GDM1 (cell line): Measurements from ENCODE around the gene COBLL1.

Experiments
- DNase-seq: peaks from one replicate; lab custom pipeline; 2025; lab: John Stamatoyannopoulos, UW

Gene COBLL1

DNA sequence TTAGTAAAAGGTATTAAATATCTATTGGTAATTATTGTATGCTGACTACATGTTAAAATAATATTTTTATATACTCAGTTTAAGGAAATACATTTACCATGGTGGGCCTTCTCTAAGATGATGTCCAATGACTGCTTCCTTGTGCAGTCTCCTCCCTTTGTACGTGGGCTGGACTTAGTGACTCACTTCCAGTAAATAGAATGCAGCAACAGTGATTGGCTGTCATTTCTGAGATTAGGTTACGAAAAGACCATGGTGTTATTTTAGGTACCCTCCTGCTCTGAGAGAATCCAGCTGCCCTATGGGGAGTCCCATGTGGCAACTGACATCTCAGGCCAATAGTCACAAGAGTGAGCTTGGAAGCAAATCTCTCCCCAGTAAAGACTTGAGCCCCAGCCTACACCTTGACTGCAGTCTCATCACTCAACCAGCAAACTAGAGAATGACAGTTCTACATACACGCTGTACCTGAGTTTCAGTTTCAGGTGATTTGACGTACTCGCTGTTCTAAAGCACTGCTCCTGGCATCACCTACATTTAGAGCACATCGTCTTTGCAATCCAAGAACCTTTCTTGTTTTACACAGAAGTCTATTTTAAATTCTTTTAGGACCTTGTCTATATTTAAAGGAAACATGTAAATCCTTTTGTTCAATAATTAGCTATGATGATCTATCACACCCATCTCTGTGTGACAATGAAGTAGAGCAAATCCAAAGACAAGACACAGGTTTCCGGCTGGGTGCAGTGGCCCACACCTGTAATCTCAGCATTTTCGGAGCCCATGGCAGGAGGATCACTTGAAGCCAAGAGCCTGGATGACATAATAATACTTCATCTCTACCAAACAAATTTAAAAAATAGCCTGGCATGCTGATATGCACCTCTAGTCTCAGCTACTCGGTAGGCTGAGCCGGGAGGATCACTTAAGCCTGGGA lies 87.2 kb downstream of the COBLL1 start:
- no peak for DNase-seq

DNA sequence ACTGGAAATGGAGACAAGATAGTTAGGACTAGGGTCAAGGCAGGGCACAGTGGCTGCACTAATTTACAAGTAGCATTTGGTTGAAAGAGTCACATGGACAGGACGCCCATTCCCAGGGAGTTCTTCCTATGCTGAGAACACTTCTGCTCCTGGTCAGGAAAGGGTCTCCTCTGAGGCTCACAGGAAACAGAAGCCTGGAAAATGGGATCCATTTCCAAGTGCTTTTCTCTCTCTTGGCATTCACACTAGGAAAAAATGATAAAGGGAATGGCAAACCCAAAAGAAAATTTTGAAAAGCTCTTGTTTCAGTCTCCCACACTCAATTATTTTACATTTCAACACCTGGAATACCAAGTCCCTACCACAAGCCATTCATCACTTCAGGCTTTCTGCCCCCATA lies 88.7 kb downstream of the COBLL1 start:
- no peak for DNase-seq

DNA sequence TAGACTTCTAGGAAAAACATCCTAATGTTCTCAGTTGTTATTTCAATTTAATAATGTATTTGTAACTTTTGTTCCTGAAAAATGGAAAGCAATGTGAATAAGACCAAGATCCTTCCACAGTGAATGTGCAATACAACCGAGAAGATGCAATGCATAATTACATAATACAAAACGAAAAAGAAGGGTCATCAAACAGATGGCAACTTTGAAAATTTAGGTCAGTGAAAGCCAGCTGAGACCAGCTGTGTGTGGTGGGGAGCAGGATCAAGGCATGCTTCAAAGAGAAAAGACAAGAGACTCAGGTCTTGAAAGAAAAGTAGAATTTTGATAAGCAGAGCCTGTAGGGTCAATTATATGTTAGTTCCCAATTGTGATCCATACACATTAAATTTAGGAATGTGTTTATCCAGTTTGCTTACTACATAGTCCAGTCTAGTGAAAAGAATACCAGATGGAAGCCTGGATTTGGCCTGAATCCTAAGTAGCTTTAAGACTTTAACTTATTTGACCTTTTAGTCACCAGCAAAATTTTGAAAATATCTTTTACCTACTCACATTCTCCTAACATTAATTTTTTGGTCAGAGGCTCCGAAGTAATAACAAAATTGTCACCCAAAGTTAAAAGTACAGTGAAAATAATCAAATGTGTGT lies 93.7 kb downstream of the COBLL1 start:
- DNase-seq, result no peak

DNA sequence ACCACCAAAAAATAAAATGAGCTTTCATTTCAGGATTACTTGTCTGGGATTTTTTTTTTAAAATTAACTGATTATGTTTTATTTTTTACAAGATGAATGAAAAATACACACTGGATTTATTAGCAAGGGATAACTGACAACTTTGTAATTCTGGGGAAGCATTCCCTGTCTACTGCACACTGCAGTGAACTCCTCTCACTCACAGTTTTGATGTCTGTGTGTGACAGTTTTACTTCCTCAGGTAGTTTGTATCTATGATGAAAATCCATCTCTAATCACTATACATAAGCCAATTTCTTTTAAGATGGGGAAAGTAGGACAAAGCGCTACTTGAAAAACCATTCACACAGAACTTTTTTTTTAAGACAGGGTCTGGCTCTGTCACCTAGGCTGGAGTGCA lies 94.5 kb downstream of the COBLL1 start:
- DNase-seq, result no peak

DNA sequence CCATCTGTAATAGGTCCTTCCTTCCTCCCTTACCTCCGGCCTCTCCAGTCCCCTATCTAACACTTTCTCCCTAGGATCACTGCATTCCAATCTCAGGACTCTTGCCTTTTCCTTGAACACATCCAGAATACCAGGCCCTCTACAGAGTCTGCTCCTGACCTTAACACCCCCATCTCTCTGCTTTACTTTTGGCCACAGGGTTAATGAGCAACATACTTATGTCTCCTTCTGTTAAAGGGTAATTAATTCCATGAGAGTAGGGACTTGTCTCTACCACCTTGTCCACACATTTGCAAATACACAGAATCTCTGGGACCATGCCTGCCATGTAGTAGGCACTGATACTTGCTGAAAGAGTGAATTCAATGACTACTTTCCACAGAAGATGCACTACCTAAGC lies 94.9 kb downstream of the COBLL1 start:
- no peak for DNase-seq

DNA sequence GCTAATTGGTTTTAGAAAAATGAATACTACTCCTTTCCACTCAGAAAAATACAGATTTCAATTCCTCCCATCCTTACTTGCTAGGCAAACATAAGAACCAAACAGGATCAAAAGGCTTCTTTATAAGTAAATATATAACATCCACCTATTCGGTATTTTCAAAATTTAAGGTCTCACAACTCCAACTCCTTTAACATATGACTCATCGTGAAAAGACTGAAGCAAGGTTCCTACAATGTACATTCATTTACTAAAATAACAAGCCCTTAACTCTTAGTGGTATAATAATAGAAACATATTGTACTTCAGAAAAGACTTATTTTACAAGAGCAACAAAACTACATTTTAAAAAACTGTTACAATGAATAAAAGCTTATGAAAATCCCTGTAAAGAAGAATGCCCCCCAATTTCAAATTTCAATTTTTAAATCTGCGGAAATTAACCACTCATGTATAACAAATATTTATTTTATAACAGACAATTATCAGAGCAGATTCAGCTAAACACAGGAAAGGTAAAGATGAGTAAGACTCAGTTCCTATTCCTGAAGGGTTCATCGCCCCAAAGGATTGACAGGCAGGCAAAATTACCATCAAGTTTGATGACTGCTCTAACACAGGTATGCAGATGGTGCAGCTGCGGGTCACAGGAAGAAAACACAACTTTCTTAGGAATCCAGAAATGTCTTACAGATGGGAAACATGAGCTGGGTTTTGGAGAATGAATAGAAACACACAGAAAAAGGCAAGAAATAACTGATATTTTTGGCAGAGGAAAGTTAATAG lies 96.4 kb downstream of the COBLL1 start:
- DNase-seq, result no peak

DNA sequence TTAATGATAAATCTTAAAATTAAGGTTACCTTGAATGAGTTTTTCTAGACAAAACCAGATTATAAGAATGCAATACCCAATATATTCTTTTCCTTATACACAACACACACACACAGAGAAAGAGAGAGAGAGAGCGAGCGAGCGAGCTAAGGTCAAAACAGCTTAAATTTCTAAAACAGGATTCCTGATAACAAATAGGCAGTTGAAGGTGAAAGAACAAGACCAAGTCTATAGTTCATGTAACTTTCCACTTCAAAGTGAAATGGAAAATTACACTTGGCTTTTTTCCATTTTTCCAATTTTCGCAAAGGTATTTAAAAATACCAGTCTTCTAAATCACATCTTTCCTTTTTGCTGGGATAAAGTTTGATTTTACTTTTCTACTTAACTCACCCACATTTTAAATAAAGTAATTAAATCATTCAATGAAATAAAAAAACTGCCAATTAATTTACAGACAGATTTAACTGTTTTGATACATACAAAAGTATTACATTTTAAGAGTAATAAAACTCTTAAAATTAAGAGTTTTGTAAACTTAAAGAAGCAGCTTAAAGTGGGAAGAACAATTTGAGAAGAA lies 98.8 kb downstream of the COBLL1 start:
- DNase-seq, result no peak

DNA sequence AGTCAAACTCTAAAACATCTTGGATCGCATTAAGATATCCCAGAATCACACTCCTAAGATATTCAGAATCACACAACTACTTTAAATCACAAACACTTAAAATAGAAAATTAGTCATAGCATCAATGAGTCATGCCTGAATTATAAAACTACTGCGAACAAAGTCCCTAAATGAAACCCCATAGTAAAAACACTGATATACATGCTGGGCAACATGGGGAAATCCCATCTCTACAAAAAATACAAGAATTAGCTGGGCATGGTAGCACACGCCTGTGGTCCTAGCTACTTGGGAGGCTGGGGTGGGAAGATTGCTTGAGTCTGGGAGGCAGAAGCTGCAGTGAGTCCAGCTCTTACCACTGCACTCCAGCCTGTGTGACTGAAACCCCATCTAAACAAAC lies 101.7 kb downstream of the COBLL1 start:
- DNase-seq, result no peak

DNA sequence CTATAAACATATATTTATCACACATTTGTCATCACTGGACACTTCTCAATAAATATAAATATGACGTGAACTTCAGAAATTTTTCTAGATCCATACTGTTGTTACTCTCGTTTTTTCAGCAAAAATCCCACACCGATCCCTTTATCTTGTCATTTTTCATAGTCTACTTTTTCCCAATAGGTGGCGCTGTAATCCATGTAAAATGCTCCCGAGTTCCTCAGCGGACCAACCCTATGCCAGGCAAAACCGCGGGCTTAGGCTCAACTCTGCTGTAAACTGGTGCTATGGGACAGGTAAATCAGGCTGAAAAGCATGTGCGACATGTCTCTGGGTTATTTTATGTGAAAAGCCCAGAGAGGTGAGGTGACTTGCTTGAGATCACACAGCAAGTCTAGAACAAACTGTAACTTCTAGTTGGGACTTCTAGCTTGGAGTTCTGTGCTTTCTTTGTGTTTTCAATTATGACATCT lies 104.0 kb downstream of the COBLL1 start:
- peak; percentile 47 for DNase-seq

DNA sequence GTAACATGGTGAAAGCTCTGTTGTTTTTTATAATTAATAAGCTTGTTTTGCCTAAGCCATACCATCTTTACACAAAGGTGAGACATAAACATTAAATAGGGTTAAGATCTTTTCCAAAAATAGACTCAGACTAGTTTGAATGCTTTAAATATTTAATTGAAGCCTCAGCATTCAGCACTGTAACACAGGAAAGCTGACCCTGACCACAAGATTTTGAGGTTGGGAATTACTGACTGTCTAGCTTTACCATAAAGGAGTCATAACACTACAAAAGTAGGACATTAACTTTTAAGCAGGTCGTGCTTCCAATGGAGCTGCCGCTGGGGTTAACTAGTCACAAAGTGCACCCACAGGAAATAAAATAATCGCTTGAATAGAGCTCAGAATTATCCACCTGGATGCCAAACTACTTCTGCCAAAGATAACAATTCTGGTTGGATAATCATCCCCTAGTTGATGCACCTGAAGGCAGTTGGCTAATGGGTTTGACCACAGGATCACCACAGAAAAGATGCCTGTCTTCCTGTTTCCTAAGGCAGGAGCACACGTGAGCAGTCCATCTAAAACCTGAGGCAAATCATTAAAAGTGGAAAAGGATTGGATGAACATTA lies 106.2 kb downstream of the COBLL1 start:
- DNase-seq, result no peak

DNA sequence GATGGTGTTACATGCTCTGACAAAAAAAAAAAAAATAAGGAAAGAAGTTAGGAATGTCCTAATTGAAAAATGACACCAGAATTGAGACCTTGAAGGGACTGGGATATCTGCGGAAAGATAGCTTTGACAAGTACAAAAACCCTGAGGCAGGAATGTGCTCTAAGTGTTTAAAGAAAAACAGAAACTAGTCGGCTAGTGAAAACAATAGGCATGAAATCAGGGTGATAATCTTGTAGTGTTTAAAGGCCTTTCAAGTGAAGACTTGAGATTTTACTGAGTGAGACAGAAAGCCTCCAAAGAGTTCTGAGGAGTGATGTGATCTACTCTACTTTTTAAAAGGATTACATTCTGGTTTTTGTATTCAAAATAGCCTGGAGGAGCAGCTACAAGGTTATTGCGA lies 107.4 kb downstream of the COBLL1 start:
- DNase-seq, result no peak

DNA sequence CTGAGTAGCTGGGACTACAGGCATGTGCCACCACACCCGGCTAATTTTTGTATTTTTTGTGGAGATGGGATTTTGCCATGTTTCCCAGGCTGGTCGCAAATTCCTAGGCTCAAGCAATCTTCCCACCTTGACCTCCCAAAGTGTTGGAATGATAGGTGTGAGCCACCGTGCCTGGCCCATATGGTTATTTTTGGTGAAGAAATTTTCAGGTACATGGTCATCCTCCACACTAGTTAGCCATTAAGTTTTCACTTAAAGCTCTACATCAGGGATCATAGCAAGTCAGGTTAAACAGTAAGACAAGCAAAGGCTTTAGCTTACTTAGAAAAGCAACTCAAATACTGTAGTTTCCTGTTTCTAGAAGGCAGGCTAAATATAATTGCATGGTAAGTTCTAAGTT lies 116.1 kb downstream of the COBLL1 start:
- no peak for DNase-seq

DNA sequence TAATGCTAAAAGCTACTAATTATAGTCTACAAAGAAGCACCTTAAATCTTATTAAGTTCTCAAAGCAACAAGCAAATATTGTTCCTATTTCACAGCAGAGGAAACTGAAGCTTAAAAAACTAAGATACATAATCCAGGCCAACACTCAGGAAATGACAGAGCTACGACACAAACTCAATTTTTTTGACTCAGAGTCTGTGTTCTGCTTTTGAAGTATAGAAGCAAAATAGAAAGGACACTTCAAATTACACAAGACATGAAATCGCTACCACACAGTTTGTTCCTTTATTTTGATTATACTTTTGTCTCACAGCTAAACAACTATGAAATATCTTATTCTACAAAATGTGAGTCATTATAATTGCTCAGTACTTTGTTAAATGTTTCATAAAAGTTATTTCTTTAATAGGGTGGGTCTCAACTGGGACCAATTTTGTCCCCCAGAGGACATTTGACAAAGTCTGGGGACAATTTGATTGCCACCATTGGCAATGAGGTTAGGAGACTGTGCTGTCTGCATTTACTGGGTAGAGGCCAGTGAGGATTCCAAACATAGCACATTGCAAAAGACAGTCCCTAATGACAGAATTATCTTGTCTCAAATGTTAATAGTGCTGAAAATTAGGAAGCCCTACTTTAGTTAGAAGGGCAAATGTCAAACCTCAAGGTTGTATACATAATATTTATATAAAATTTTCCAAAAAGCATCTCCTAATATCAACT lies 118.8 kb downstream of the COBLL1 start:
- no peak for DNase-seq

DNA sequence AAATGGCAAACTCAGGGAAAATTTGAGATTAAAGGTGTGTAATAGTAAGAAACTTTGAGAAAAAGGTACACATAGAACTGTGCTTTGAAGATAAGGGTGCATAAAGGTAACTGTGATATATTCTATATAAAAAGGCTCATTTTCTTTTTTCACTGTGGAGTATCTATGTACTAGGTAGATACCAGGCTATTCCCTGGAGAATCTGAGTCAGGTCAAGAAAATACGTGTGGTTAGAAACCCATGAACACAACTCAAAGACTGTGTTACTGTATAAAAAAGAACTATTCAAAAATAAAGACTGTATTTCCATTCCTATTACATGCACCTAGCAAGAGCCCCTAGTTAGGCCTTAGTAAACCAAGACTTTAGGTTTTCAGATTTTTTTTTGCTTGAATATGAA lies 120.2 kb downstream of the COBLL1 start:
- no peak for DNase-seq

DNA sequence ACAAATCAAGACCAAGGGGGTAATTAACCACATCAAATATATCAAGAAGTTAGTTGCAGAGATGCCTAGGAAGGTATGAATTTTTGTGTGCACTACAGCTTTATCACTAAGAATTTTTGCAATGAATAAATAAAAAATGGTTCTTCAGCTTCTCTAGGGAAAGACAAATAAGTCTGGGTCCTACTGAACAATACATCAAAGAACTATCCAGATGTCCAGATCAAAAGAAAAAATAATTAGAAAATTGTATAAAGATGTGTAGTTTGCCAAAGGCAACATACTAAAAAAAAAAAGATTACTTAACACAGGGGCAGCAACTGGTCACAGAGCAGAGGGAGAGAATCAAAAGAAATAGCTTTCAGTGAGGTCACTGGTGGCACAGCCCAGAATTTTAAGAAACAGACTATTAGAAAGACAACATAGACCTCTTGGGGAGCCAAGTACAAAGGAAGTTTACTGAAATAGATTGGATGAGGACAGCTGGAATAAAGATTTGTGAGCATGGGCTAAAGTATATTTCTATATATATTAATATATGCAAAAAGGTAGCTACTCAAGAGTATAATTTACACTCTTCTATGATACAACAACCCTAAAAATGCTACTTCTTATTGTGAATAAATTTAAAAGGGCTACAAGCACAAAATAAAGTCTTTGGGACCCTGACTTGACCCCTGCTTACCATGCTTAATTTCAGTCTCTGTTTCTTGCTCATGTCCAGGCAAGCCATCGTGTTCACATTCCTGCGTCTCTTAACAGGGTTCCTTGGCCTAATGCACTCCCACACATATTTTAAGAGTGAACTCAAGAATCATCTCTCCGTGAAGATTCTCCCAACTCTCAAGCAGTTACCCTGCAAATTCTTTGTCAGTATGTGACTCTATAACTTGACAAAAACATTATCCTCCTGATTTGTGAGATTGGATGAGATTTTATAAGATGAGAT lies 121.4 kb downstream of the COBLL1 start:
- DNase-seq, result no peak

DNA sequence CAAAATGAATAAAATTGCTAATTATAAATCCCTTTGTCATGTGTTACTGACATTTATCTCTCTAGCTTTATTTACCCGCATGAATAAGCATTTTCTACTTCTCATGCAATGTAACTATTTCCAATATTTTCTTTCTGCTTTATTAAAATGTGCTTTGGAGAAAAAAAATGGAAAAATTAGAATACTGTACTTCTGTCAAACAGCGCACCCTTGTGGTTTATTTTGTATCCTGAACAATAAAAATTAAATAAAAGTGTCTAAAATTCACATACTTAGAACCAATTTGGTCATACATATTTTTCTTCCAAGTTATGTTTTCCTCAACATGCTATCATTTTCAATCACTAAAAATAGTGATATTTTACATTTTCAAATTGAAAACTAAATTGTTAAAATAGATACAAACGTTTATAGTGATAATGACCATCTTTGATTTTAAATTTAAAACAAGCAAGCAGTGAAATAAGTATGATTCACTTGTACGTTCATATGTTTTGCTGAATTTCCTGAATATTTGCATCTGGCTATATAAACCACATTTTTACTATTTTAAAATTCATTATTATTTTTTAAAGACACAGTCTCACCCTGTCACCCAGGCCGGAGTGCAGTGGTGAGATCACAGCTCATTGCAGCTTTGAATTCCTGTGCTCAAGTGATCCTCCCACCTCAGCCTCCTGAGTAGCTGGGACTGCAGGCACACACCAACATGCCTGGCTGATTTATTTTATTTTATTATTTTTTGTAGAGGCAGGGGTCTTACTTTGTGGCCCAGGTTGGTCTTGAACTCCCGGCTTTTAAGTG lies 124.4 kb downstream of the COBLL1 start:
- DNase-seq, result no peak

DNA sequence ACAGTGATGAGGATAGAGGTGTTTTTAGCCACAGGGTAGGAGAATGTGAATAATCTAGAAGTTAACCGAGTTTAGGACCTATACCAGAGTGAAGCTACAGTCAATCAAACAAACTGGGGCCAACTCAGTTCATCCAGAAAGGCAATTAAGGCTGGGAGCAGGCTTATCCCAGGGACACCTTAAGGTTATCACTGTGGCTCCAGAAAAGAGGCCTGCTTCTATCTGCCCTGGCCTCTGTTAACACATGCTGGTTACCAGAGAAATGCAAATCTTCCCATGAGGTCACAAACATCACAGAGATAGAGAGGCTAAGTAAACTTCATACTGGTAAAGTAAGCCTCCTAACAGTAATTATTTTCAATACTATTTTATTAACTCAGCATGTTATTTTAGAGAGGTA lies 127.2 kb downstream of the COBLL1 start:
- no peak for DNase-seq

DNA sequence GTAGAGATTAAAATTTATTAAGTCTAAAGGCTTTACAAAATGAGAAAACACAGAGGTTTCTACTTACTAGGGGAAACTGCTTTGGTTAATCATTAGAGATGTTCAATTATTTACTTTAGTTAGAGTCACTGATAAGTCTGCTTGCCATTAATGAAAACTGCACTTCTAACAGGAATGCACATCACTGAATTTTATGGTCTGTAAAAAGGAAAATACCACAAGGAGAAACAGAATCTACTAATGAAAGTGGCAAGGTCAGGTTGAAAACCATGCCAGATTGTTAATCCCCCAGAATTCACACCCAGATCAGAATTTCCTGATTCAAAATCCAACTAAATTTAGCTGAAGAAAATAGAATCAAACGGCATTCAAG lies 129.9 kb downstream of the COBLL1 start:
- no peak for DNase-seq
